GM08714 (cell line): ENCODE results near the gene ANKRD24.
"Not testable (repeated sequence)": the region's sequence is repeated elsewhere in the genome, so short reads cannot be mapped to it uniquely, and the experiment has no call there.

Source experiments
- H3K4me3 ChIP-seq: fragments of 200-500 bp; sonication (Bioruptor generic); 2 replicates; pipeline ENCODE4 v1.5.1; 2014; ENCODE audit warnings: mild to moderate bottlenecking, low read length, inconsistent platforms
- ZNF274 ChIP-seq: IDR thresholded peaks from 2 replicates; pipeline ENCODE4 v1.6.1; 2012; ENCODE audit warnings: mild to moderate bottlenecking, low read depth, low read length

ANKRD24 gene

GRCh38 chr19:4198467-4199126 is 16.1 kb downstream of the ANKRD24 start:
- H3K4me3 ChIP-seq, result no peak overlapping the region

GRCh38 chr19:4199699-4200293 is 17.3 kb downstream of the ANKRD24 start:
- H3K4me3 ChIP-seq, result no peak overlapping the region
- TF ChIP-seq ZNF274, result no peak

More at GRCh38 chr19:4198467-4199126, 16.1 kb downstream of the ANKRD24 start:
- TF ChIP-seq ZNF274, result no peak

DNA sequence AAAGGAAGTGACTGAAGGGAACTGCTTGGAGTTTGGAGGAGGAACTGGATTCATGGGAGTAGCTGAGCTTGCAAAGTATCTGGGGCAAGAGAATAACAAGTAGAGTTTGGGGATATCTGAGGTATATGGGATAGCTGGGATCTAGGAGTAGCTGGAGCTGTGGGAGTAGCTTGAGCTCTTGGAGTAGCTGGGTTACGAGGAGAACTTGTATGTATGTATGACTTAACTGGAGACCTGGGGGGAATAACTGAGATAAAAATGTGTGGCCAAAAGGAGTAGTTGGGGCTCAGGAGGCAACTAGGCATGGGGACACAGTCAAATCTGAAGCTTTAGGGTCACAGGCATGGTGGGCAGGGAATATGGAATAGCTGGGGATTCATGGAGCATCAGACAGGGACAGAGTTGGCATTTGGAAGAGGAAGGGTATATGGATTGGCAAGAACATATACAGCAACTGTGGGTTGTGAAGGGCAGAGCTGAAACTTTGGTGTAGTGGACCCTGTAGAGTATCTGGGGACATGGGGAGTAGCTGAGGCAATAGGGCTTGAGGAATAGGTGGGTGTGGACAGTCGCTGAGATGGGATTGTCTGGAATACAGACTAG is 18.6 kb downstream of the ANKRD24 start:
- no peak for TF ChIP-seq ZNF274

DNA sequence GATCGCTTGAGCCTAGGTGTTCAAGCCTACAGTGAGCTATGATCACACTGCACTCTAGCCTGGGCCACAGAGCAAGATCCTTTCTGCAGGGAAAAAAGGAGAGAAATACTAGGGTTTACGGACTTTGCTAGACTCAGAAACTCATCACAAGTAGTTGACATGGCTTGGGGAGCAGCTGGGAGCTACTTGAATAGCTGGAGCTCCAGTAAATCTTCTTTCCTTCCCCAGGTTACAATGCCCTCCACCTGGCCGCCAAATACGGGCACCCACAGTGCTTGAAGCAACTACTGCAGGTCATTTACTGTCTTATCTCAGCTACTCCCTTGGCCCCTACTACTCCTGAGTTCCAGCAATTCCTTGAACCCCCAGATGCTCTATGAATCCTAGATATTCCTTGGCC is 19.3 kb downstream of the ANKRD24 start:
- TF ChIP-seq ZNF274, result no peak
- no peak overlapping the region for H3K4me3 ChIP-seq

More for the DNA sequence above, 18.6 kb downstream of the ANKRD24 start:
- no peak overlapping the region for H3K4me3 ChIP-seq

- H3K4me3 ChIP-seq, result no peak overlapping the region
- no peak for TF ChIP-seq ZNF274
Observed at GRCh38 chr19:4206818-4207484, 24.5 kb downstream of the ANKRD24 start.

GRCh38 chr19:4208385-4209094 is 26.1 kb downstream of the ANKRD24 start:
- H3K4me3 ChIP-seq, result no peak overlapping the region
- TF ChIP-seq ZNF274, result no peak

GRCh38 chr19:4210166-4210731 is 27.8 kb downstream of the ANKRD24 start:
- no peak overlapping the region for H3K4me3 ChIP-seq
- TF ChIP-seq ZNF274, result no peak

- no peak overlapping the region for H3K4me3 ChIP-seq
- TF ChIP-seq ZNF274, result no peak
Observed at GRCh38 chr19:4213116-4213515, 30.6 kb downstream of the ANKRD24 start.

GRCh38 chr19:4215807-4216206 is 33.3 kb downstream of the ANKRD24 start:
- TF ChIP-seq ZNF274, result no peak
- no peak overlapping the region for H3K4me3 ChIP-seq

DNA sequence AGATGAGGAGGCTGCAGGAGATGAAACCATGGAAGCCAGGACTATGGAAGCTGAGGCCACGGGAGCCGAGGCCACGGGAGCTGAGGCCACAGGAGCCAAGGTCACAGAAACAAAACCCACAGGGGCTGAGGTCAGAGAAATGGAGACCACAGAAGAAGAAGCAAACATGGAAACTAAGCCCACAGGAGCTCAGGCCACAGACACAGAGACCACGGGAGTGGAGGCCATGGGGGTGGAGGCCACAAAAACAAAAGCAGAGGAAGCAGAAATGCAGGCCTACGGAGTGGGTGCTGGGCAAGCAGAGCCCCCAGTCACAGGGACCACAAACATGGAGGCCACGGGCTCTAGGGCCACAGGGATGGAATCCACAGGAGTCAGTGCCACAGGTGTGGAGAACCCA is 34.4 kb downstream of the ANKRD24 start:
- no peak overlapping the region for H3K4me3 ChIP-seq
- TF ChIP-seq ZNF274, result no peak

- TF ChIP-seq ZNF274, result no peak
Observed at GRCh38 chr19:4217429-4218264, 35.2 kb downstream of the ANKRD24 start.

DNA sequence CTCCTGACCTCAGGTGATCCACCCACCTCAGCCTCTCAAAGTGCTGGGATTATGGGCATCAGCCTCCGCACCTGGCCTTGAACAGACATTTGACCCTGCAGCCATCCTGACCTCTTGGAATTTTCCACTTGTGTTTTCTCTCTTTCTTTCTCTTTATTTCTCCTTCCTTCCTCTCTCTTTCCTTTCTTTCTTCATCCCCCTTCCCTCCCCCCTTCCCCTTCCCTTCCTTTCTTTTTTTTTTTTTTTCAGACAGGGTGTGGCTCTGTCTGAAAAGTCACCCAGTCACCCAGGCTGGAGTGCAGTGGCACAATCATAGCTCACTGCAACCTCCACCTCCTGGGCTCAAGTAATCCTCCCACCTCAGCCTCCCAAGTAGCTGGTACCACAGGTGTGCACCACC is 36.0 kb downstream of the ANKRD24 start:
- not testable (repeated sequence) for H3K4me3 ChIP-seq

More at GRCh38 chr19:4217429-4218264, 35.2 kb downstream of the ANKRD24 start:
- no peak overlapping the region for H3K4me3 ChIP-seq

DNA sequence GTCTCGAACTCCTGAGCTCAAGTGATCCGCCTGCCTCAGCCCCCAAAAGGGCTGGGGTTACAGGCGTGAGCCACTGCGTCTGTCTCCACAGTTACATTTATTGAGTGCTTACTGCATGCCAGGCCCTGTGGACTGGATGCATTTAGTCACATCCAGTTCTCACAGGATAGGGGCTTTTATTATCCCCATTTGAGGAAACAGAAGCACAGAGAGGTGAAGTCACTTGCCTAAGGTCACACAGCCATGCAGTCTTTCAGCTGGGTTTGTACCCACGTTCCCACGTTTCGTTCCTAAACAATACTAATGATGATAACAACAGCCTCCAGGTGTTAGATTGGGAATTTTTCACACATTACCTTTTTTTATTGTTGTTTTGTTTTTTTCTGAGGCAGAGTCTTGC is 37.7 kb downstream of the ANKRD24 start:
- H3K4me3 ChIP-seq, result no peak overlapping the region
- no peak for TF ChIP-seq ZNF274
